Measurements from ENCODE around the gene PPL. TPM values are rescaled to one million over a fixed set of nuclear protein-coding genes. Genes with fewer than 3 reads are reported as not detected.
A peak's percentile ranks its signal among the peaks of the same experiment; 100 is the strongest.

PPL gene
- total and polyA plus RNA-seq, 3 experiments from 2014 or later: 0.29 TPM; not detected in 2

DNA sequence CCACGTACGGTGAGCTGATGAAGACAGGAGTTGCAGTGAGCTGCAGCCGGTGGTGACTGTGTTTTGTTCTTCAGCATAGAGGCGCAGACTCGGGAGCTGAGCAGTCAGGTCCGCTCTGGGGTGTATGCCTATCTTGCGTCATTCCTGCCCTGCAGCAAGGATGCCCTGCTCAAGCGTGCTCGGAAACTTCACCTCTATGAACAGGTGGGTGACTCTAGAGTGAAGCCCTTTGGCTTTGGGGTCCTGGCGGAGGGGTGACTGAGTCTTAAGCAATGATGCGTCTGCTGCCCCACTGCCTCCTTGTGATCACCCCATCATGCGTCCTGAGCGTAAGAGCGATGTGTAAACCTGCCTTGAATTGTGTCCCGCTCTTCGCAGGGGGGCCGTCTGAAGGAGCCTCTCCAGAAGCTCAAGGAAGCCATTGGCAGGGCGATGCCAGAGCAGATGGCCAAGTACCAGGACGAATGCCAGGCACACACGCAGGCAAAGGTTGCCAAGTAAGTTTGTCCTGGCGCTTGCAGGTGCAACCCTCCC, 66.7 kb downstream of the PPL start:
- H3K27ac Mint-ChIP-seq: no peak overlapping the region
- CTCF ChIA-PET: no interaction called here

DNA sequence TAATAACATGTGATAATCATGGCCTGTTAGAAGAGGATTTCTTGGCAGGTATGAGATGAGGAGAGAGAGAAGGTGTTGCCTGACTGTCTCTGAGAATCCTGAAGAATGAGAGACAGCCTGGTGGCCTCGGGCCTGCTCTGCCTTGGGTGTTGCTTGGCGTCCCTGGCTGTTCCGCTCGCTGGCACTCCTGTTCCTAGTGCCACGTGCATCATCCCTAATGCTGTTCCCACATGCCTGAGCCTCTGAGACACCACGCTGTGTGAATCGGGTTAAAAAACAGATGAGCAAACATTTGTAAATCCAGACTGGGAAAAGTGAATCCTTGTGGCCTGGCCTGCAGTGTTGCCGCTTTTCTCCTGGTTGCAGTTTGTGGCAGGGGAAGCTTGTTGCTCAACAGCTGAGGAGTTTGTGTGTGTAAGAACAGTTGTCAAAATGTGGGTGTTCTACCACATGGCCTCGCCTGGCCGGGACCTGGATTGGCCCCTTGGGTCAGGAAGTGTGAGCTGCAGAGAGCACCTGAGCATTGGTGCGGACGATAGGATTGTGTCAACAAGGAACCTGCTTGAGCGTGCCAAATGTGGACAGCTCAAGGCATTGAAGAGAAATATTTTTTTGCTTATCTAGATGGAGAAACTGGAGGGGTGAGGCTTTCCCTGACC, 67.7 kb downstream of the PPL start:
- Histone ChIP-seq H3K27ac (ENCODE audit: low read depth, low read length) (no peak overlapping the region), H3K4me1 (ENCODE audit: insufficient read depth, low read length) (no peaks in the 10 kb centered on the region), H3K36me3 (ENCODE audit: insufficient read depth, low read length) (peaks cover 36% of the 10 kb centered on the region), H3K4me3 (ENCODE audit: low read length) (no peak overlapping the region), H3K9me3 (ENCODE audit: low read length) (no peaks in the 10 kb centered on the region), H3K27me3 (ENCODE audit: insufficient read depth, low read length, poor library complexity, severe bottlenecking) (no peaks in the 10 kb centered on the region)
- peaks cover 0 to 1% of the 10 kb centered on the region in 2 donors for H3K27me3 Mint-ChIP-seq
- H3K9me3 Mint-ChIP-seq: no peaks in the 10 kb centered on the region
- POLR2A ChIA-PET: no interaction called here
- peaks cover 0 to 78% (median 31%) of the 10 kb centered on the region in 3 donors for H3K36me3 Mint-ChIP-seq
- no peak for DNase-seq
- H3K4me1 Mint-ChIP-seq: peaks cover 25 to 28% (median 27%) of the 10 kb centered on the region in 3 donors
- H3K4me3 Mint-ChIP-seq: no peak overlapping the region
- CTCF ChIA-PET: no interaction called here
- H3K27ac Mint-ChIP-seq: peak overlapping the region in 2 of 8 donors; percentile 0 to 21

More for the DNA sequence above, 66.7 kb downstream of the PPL start:
- no peaks in the 10 kb centered on the region for H3K27me3 ChIP-seq (ENCODE audit: insufficient read depth, low read length, poor library complexity, severe bottlenecking)
- H3K9me3 ChIP-seq (ENCODE audit: low read length): no peaks in the 10 kb centered on the region
- H3K27me3 Mint-ChIP-seq: peaks cover 0 to 1% of the 10 kb centered on the region in 2 donors
- no peak overlapping the region for H3K4me3 Mint-ChIP-seq
- DNase-seq: no peak
- H3K4me1 ChIP-seq (ENCODE audit: insufficient read depth, low read length): no peaks in the 10 kb centered on the region
- no peak overlapping the region for H3K4me3 ChIP-seq (ENCODE audit: low read length)
- POLR2A ChIA-PET: no interaction called here
- H3K9me3 Mint-ChIP-seq: no peaks in the 10 kb centered on the region
- peaks cover 18 to 19% (median 18%) of the 10 kb centered on the region in 3 donors for H3K4me1 Mint-ChIP-seq
- peaks cover 42% of the 10 kb centered on the region for H3K36me3 ChIP-seq (ENCODE audit: insufficient read depth, low read length)
- no peak overlapping the region for H3K27ac ChIP-seq (ENCODE audit: low read depth, low read length)
- peaks cover 0 to 80% (median 35%) of the 10 kb centered on the region in 3 donors for H3K36me3 Mint-ChIP-seq

DNA sequence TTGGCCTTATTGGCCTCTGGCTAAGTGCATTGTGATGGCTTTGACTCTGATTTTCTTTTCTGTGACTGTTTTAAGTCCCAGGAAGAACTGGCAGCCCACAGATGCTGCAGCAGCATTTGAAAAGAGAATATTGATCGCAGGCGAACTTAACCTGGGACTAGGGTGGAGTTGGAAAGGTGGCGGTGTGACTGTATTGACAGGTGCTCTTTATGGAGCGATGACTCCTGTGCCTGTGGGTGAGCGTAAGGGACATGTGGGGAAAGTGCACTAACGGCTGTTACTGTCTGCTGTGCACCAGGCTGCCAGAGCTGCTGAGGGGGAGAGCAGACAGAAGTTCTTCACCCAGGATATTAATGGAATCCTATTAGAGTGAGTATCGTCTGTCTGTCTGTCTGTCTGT, 68.4 kb downstream of the PPL start:
- no peak for DNase-seq
- Histone ChIP-seq H3K27ac (ENCODE audit: low read depth, low read length) (no peak overlapping the region), H3K4me1 (ENCODE audit: insufficient read depth, low read length) (no peaks in the 10 kb centered on the region), H3K4me3 (ENCODE audit: low read length) (no peak overlapping the region), H3K9me3 (ENCODE audit: low read length) (no peaks in the 10 kb centered on the region), H3K36me3 (ENCODE audit: insufficient read depth, low read length) (peaks cover 37% of the 10 kb centered on the region), H3K27me3 (ENCODE audit: insufficient read depth, low read length, poor library complexity, severe bottlenecking) (no peaks in the 10 kb centered on the region)
- peak overlapping the region in 3 of 8 donors; percentile 6 to 18 (median 8) for H3K27ac Mint-ChIP-seq
- peaks cover 0 to 1% of the 10 kb centered on the region in 2 donors for H3K27me3 Mint-ChIP-seq
- H3K36me3 Mint-ChIP-seq: peaks cover 0 to 77% (median 34%) of the 10 kb centered on the region in 3 donors
- CTCF ChIA-PET: no interaction called here
- H3K4me3 Mint-ChIP-seq: no peak overlapping the region
- H3K9me3 Mint-ChIP-seq: no peaks in the 10 kb centered on the region
- H3K4me1 Mint-ChIP-seq: peaks cover 27 to 34% (median 34%) of the 10 kb centered on the region in 3 donors
- POLR2A ChIA-PET: no interaction called here

DNA sequence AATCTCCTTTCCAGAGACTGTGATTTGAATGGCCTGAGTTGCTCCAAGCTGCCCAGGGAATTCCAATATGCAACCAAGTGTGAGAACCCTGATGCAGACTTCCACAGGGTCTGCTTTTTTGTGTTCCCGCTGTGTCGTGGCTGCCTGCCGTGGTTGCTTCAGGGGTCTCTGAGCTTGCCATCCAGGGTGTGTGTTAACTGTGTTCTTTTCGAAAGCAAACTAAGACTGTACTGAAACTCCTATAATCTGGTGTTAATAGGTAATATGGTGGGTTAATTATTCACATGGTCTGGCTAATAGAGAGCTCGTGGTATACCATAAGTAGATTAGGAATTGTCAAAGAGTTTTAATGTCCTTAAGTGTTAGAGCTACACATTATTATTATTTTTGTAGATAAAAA, 68.9 kb downstream of the PPL start:
- CTCF ChIA-PET: no interaction called here
- H3K27ac ChIP-seq (ENCODE audit: low read depth, low read length): no peak overlapping the region
- H3K9me3 ChIP-seq (ENCODE audit: low read length): no peaks in the 10 kb centered on the region
- peaks cover 33% of the 10 kb centered on the region for H3K36me3 ChIP-seq (ENCODE audit: insufficient read depth, low read length)
- H3K4me3 Mint-ChIP-seq: no peak overlapping the region
- H3K27me3 Mint-ChIP-seq: peaks cover 0 to 1% of the 10 kb centered on the region in 2 donors
- H3K4me1 ChIP-seq (ENCODE audit: insufficient read depth, low read length): no peaks in the 10 kb centered on the region
- POLR2A ChIA-PET: no interaction called here
- H3K4me1 Mint-ChIP-seq: peaks cover 33 to 39% (median 39%) of the 10 kb centered on the region in 3 donors
- no peak for DNase-seq
- H3K27me3 ChIP-seq (ENCODE audit: insufficient read depth, low read length, poor library complexity, severe bottlenecking): no peaks in the 10 kb centered on the region
- H3K36me3 Mint-ChIP-seq: peaks cover 0 to 77% (median 32%) of the 10 kb centered on the region in 3 donors
- H3K27ac Mint-ChIP-seq: peak overlapping the region in 2 of 8 donors; percentile 29 to 68
- no peak overlapping the region for H3K4me3 ChIP-seq (ENCODE audit: low read length)
- no peaks in the 10 kb centered on the region for H3K9me3 Mint-ChIP-seq

DNA sequence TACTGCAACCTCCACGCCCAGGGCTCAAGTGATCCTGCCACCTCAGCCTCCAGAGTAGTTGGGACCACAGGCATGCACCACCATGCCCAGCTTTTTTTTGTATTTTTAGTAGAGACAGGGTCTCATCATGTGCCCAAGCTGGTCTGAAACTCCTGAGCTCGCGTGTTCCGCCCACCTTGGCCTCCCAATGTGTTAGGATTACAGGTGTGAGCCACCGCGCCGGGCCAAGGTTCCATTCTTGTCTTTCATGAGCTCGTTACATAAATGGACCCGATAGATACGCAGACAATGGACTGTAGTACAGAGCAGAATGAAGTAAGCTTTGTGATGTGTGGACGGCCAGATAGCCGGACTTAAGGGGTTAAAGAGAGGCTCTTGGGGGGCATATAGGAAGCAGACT, 70.4 kb downstream of the PPL start:
- Mint-ChIP-seq H3K4me1 (peaks cover 39 to 52% (median 49%) of the 10 kb centered on the region in 3 donors), H3K36me3 (peaks cover 0 to 79% (median 29%) of the 10 kb centered on the region in 3 donors), H3K27me3 (peaks cover 0 to 1% of the 10 kb centered on the region in 2 donors), H3K9me3 (no peaks in the 10 kb centered on the region), H3K27ac (peak overlapping the region in 3 of 8 donors; percentile 44 to 68 (median 48)), H3K4me3 (no peak overlapping the region)
- no peak overlapping the region for H3K4me3 ChIP-seq (ENCODE audit: low read length)
- POLR2A ChIA-PET: no interaction called here
- H3K4me1 ChIP-seq (ENCODE audit: insufficient read depth, low read length): no peaks in the 10 kb centered on the region
- DNase-seq: no peak
- H3K27me3 ChIP-seq (ENCODE audit: insufficient read depth, low read length, poor library complexity, severe bottlenecking): no peaks in the 10 kb centered on the region
- H3K27ac ChIP-seq (ENCODE audit: low read depth, low read length): no peak overlapping the region
- CTCF ChIA-PET: no interaction called here
- H3K36me3 ChIP-seq (ENCODE audit: insufficient read depth, low read length): peaks cover 29% of the 10 kb centered on the region
- H3K9me3 ChIP-seq (ENCODE audit: low read length): no peaks in the 10 kb centered on the region

DNA sequence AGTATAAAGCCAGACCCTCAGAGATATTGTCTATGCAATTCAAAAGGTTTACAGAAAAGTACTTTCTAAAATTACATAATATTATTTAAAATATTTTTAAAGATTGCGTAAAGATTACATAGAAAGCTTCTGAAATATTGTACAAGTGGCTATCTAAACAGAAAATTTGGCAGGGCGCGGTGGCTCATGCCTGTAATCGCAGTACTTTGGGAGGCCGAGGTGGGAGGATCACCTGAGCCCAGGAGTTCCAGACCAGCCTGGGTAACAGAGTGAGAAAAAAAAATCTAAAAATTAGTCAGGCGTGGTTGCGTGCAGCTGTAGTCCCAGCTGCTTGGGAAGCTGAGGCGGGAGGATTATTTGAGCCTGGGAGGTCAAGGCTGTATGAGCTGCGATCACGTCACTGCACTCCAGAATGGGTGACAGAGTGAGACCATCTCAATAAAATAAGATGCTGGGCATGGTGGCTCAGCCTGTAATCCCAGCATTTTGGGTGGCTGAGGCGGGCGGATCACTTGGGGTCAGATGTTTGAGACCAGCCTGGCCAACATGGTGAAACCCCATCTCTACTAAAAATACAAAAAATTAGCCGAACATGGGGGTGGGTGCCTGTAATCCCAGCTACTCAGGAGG, 71.6 kb downstream of the PPL start:
- peaks cover 31% of the 10 kb centered on the region for H3K36me3 ChIP-seq (ENCODE audit: insufficient read depth, low read length)
- POLR2A ChIA-PET: interaction anchor here (0.5 kb wide), 1 partner anchor 8 kb away, joined by 5 read pairs; no protein-coding TSS in a partner anchor
- H3K4me1 ChIP-seq (ENCODE audit: insufficient read depth, low read length): no peaks in the 10 kb centered on the region
- no peaks in the 10 kb centered on the region for H3K9me3 Mint-ChIP-seq
- H3K27me3 ChIP-seq (ENCODE audit: insufficient read depth, low read length, poor library complexity, severe bottlenecking): no peaks in the 10 kb centered on the region
- H3K4me3 Mint-ChIP-seq: no peak overlapping the region
- no peaks in the 10 kb centered on the region for H3K27me3 Mint-ChIP-seq
- no peak overlapping the region for H3K27ac Mint-ChIP-seq
- no peak overlapping the region for H3K27ac ChIP-seq (ENCODE audit: low read depth, low read length)
- peaks cover 39 to 52% (median 44%) of the 10 kb centered on the region in 3 donors for H3K4me1 Mint-ChIP-seq
- DNase-seq: no peak
- H3K4me3 ChIP-seq (ENCODE audit: low read length): no peak overlapping the region
- CTCF ChIA-PET: interaction anchor here (1.1 kb wide), 1 partner anchor 91 kb away, joined by 3 read pairs; no protein-coding TSS in a partner anchor
- H3K9me3 ChIP-seq (ENCODE audit: low read length): no peaks in the 10 kb centered on the region
- H3K36me3 Mint-ChIP-seq: peaks cover 0 to 79% (median 27%) of the 10 kb centered on the region in 3 donors

DNA sequence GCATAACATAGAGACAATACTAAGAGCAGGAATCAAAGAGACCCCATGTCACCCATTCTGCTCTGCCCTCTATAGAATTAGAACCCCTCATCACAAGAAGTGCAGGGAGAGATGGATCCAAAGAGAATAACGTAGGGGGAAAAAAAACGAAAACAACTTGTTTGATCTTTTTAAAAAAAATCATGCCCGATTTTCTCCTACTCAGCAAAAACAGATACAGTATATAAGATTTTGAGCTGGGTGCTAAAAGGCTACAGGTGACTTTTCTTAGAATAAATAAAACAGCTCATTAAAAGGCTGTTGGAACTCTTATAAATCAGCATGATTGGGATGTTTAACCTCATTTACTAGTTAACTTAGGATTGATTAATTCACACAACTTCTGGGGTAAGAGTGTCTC, 72.2 kb downstream of the PPL start:
- Histone ChIP-seq H3K4me1 (ENCODE audit: insufficient read depth, low read length) (no peaks in the 10 kb centered on the region), H3K36me3 (ENCODE audit: insufficient read depth, low read length) (peaks cover 34% of the 10 kb centered on the region), H3K27ac (ENCODE audit: low read depth, low read length) (no peak overlapping the region), H3K9me3 (ENCODE audit: low read length) (no peaks in the 10 kb centered on the region), H3K27me3 (ENCODE audit: insufficient read depth, low read length, poor library complexity, severe bottlenecking) (no peaks in the 10 kb centered on the region), H3K4me3 (ENCODE audit: low read length) (no peak overlapping the region)
- peaks cover 0 to 79% (median 28%) of the 10 kb centered on the region in 3 donors for H3K36me3 Mint-ChIP-seq
- H3K9me3 Mint-ChIP-seq: no peaks in the 10 kb centered on the region
- ChIA-PET CTCF (no interaction called here), POLR2A (no interaction called here)
- H3K27ac Mint-ChIP-seq: peak overlapping the region in 2 of 8 donors; percentile 14 to 15
- no peak overlapping the region for H3K4me3 Mint-ChIP-seq
- DNase-seq: no peak
- no peaks in the 10 kb centered on the region for H3K27me3 Mint-ChIP-seq
- H3K4me1 Mint-ChIP-seq: peaks cover 39 to 56% (median 44%) of the 10 kb centered on the region in 3 donors

DNA sequence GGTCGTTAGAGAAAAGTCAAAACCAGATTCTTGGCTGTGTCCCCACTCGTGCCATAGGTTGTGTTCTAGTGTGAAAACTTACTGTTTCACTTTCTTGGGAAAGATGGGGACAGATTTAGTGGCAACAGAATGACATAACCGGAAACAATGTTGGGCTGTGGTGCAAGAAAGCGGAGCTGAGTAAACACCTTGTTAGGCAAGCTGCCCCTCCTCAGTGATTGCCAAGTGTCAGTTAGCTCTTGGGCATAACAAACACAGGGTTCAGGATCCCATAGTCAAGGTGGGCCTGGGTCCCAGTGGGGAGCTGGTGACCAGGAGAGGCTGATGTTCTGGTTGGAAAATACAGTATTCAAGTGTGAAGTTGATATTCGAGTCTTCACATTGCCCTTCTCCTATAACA, 74.3 kb downstream of the PPL start:
- no peak for DNase-seq
- Histone ChIP-seq H3K4me3 (ENCODE audit: low read length) (no peak overlapping the region), H3K9me3 (ENCODE audit: low read length) (no peaks in the 10 kb centered on the region), H3K27ac (ENCODE audit: low read depth, low read length) (no peak overlapping the region), H3K4me1 (ENCODE audit: insufficient read depth, low read length) (no peaks in the 10 kb centered on the region), H3K36me3 (ENCODE audit: insufficient read depth, low read length) (peaks cover 38% of the 10 kb centered on the region), H3K27me3 (ENCODE audit: insufficient read depth, low read length, poor library complexity, severe bottlenecking) (no peaks in the 10 kb centered on the region)
- no peak overlapping the region for H3K4me3 Mint-ChIP-seq
- H3K9me3 Mint-ChIP-seq: no peaks in the 10 kb centered on the region
- ChIA-PET CTCF (no interaction called here), POLR2A (no interaction called here)
- H3K27ac Mint-ChIP-seq: no peak overlapping the region
- H3K4me1 Mint-ChIP-seq: peaks cover 34 to 47% (median 44%) of the 10 kb centered on the region in 3 donors
- H3K36me3 Mint-ChIP-seq: peaks cover 6 to 82% (median 36%) of the 10 kb centered on the region in 3 donors
- H3K27me3 Mint-ChIP-seq: no peaks in the 10 kb centered on the region

All from CD8-positive, alpha-beta memory T cell (primary cell).